Measurements from ENCODE around the gene TTC39A.

- no peak for TF ChIP-seq PBX3 (IDR thresholded peaks at IDR 0.05)
- no peak for TF ChIP-seq JUNB (IDR thresholded peaks at IDR 0.05)
- TF ChIP-seq SREBF2 (IDR thresholded peaks at IDR 0.05) = no peak
- TF ChIP-seq MAX (IDR thresholded peaks at IDR 0.05) = no peak
- TF ChIP-seq HDAC2 (IDR thresholded peaks at IDR 0.05) = no peak
- TF ChIP-seq JUN (IDR thresholded peaks at IDR 0.05) = no peak
- TF ChIP-seq CTCF (IDR thresholded peaks at IDR 0.05) = no peak
- no peak for TF ChIP-seq MAZ (IDR thresholded peaks at IDR 0.05; ENCODE audit: borderline replicate concordance, low read depth, low read length)
- no peak for TF ChIP-seq EP300 (IDR thresholded peaks at IDR 0.05)
- TF ChIP-seq ZC3H11A (IDR thresholded peaks at IDR 0.05) = no peak
- TF ChIP-seq USF2 (IDR thresholded peaks at IDR 0.05) = no peak
- no peak for TF ChIP-seq HES2 (IDR thresholded peaks at IDR 0.05)
- TF ChIP-seq POLR2A (IDR thresholded peaks at IDR 0.05; ENCODE audit: low read length) = no peak
- TF ChIP-seq RCOR1 (IDR thresholded peaks at IDR 0.05; ENCODE audit: low read depth, low read length) = no peak
Measured at GRCh38 chr1:51247499-51247898, 82.9 kb downstream of the TTC39A start.
